ENCODE results near the gene GOT1. TPM values are rescaled to one million over a fixed set of nuclear protein-coding genes. Genes with fewer than 3 reads are reported as not detected.

The GOT1 gene
- total RNA-seq, 2 experiments from 2014 or later = 3.5 to 5.7 TPM

DNA sequence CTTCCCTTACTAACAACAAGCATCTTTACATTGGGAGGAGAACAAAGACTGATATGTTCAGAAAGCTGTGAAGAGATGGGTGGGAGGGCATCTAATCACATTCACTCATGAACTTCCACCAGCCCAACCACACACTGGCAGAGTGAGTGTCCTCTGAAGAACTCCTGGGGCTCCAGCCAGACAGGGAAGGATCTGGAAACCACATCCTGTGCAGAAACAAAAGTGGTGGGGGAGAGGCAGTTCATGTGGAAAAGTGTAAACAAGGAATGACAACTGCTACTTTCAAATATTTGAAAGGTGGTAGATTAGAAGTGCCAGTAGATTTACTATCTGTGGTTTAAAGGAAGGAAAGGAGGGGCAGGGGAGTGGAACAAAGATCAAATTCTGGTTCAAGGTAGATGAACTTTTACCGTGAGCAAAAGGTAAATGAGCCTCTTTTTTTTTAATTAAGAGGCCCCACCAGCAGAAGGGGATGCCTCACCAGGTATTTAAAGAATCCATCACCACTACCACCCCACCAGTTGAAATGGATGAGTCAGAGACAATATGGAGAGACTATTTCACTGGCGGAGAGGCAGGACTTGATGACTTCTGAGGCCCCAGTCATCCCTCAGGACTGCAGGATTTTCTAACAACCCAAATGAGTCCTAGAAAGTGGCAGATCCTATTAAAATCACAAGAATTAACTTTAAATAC lies 34.5 kb downstream of the GOT1 start:
- Mint-ChIP-seq H3K4me1 (ENCODE audit: low read depth) (peaks cover 6% of the 10 kb centered on the region), H3K27ac (no peak overlapping the region), H3K4me3 (no peak overlapping the region), H3K9me3 (no peaks in the 10 kb centered on the region), H3K36me3 (ENCODE audit: low read depth) (peaks cover 42% of the 10 kb centered on the region), H3K27me3 (no peaks in the 10 kb centered on the region)
- POLR2A ChIA-PET = no interaction called here
- Histone ChIP-seq H3K36me3 (ENCODE audit: insufficient read depth, low read length) (peaks cover 23% of the 10 kb centered on the region), H3K27ac (ENCODE audit: low read depth in 1 of 2, low read length in 2 of 2) (no peak overlapping the region), H3K4me1 (ENCODE audit: insufficient read depth, low read length) (peaks cover 4% of the 10 kb centered on the region), H3K27me3 (ENCODE audit: control insufficient read depth in 1 of 2, insufficient read depth in 2 of 2, low read length in 2 of 2) (no peaks in the 10 kb centered on the region), H3K4me3 (ENCODE audit: low read length) (no peak overlapping the region), H3K9me3 (ENCODE audit: control insufficient read depth in 1 of 2, insufficient read depth in 1 of 2, low read length in 2 of 2) (no peaks in the 10 kb centered on the region)
- DNase-seq = no peak
- intact Hi-C loops (cut with DNase I, micrococcal nuclease) = loop anchor here in 1 of 2 experiments (10.0 kb wide), 1 partner anchor 931 kb away; no protein-coding TSS in a partner anchor
- no peak for ATAC-seq (ENCODE audit: poor library complexity)
- CTCF ChIA-PET = interaction anchor here (0.9 kb wide), 1 partner anchor 40 kb away, joined by 3 read pairs; no protein-coding TSS in a partner anchor
- TF ChIP-seq, protein P1, sequence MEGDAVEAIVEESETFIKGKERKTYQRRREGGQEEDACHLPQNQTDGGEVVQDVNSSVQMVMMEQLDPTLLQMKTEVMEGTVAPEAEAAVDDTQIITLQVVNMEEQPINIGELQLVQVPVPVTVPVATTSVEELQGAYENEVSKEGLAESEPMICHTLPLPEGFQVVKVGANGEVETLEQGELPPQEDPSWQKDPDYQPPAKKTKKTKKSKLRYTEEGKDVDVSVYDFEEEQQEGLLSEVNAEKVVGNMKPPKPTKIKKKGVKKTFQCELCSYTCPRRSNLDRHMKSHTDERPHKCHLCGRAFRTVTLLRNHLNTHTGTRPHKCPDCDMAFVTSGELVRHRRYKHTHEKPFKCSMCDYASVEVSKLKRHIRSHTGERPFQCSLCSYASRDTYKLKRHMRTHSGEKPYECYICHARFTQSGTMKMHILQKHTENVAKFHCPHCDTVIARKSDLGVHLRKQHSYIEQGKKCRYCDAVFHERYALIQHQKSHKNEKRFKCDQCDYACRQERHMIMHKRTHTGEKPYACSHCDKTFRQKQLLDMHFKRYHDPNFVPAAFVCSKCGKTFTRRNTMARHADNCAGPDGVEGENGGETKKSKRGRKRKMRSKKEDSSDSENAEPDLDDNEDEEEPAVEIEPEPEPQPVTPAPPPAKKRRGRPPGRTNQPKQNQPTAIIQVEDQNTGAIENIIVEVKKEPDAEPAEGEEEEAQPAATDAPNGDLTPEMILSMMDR (IDR thresholded peaks at IDR 0.05) = no peak

DNA sequence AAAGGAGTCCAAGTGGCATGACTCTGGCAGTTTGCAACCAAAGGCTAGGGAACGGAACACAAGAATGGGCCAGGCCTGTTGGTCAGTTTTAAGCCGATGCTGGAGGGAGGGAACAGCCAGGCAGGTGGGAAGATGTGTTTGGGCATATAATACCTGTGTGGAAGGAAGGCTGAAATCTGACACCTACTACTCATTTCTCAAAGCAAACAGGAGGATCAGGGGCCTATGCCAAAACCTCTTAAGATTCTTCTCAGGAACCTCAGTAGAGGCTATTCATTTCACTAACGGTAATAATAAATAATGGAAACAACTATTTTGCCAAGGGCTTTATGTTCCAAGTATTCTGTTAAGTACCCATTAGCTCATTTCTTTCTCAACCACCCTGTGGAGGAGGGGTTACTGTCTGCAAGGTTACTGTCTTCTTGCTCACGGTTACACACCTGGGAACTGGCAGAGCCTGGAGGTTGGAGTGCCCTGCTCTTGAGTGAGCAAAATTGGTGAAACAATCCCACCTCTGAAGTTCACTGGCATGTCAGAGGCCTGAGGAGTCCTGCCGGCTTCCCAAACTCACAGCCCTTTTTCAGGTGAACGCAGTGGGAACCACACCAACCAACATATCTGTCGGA lies 35.5 kb downstream of the GOT1 start:
- POLR2A ChIA-PET = no interaction called here
- Mint-ChIP-seq H3K9me3 (no peaks in the 10 kb centered on the region), H3K36me3 (ENCODE audit: low read depth) (peaks cover 35% of the 10 kb centered on the region), H3K4me3 (no peak overlapping the region), H3K4me1 (ENCODE audit: low read depth) (peaks cover 6% of the 10 kb centered on the region), H3K27me3 (no peaks in the 10 kb centered on the region), H3K27ac (no peak overlapping the region)
- H3K36me3 ChIP-seq (ENCODE audit: insufficient read depth, low read length) = peaks cover 20% of the 10 kb centered on the region
- TF ChIP-seq, protein P1 (IDR thresholded peaks at IDR 0.05) = no peak
- no peak overlapping the region for H3K27ac ChIP-seq (ENCODE audit: low read depth in 1 of 2, low read length in 2 of 2)
- no peaks in the 10 kb centered on the region for H3K27me3 ChIP-seq (ENCODE audit: control insufficient read depth in 1 of 2, insufficient read depth in 2 of 2, low read length in 2 of 2)
- no peak overlapping the region for H3K4me3 ChIP-seq (ENCODE audit: low read length)
- H3K9me3 ChIP-seq (ENCODE audit: control insufficient read depth in 1 of 2, insufficient read depth in 1 of 2, low read length in 2 of 2) = no peaks in the 10 kb centered on the region
- DNase-seq (no peak), ATAC-seq (ENCODE audit: poor library complexity) (no peak)
- CTCF ChIA-PET = no interaction called here
- intact Hi-C loops (cut with DNase I, micrococcal nuclease) = loop anchor here in 1 of 2 experiments (10.0 kb wide), 1 partner anchor 930 kb away; no protein-coding TSS in a partner anchor
- H3K4me1 ChIP-seq (ENCODE audit: insufficient read depth, low read length) = peaks cover 4% of the 10 kb centered on the region

GRCh38 chr10:99394256-99394655 lies 36.2 kb downstream of the GOT1 start:
- intact Hi-C loops (cut with DNase I, micrococcal nuclease) = loop anchor here in 1 of 2 experiments (10.0 kb wide), 1 partner anchor 929 kb away; no protein-coding TSS in a partner anchor
- H3K27ac Mint-ChIP-seq = no peak overlapping the region
- CTCF ChIA-PET = no interaction called here

More at GRCh38 chr10:99394256-99394655, 36.2 kb downstream of the GOT1 start:
- Mint-ChIP-seq H3K27me3 (no peaks in the 10 kb centered on the region), H3K4me3 (no peak overlapping the region), H3K9me3 (no peaks in the 10 kb centered on the region), H3K36me3 (ENCODE audit: low read depth) (peaks cover 29% of the 10 kb centered on the region), H3K4me1 (ENCODE audit: low read depth) (peaks cover 6% of the 10 kb centered on the region)
- Histone ChIP-seq H3K4me1 (ENCODE audit: insufficient read depth, low read length) (peaks cover 4% of the 10 kb centered on the region), H3K27ac (ENCODE audit: low read depth in 1 of 2, low read length in 2 of 2) (no peak overlapping the region), H3K36me3 (ENCODE audit: insufficient read depth, low read length) (peaks cover 17% of the 10 kb centered on the region), H3K4me3 (ENCODE audit: low read length) (no peak overlapping the region), H3K9me3 (ENCODE audit: control insufficient read depth in 1 of 2, insufficient read depth in 1 of 2, low read length in 2 of 2) (no peaks in the 10 kb centered on the region), H3K27me3 (ENCODE audit: control insufficient read depth in 1 of 2, insufficient read depth in 2 of 2, low read length in 2 of 2) (no peaks in the 10 kb centered on the region)
- DNase-seq (peak in 2 of 14 experiments; percentile 6 to 12), ATAC-seq (ENCODE audit: poor library complexity) (no peak)
- TF ChIP-seq, protein P1 (IDR thresholded peaks at IDR 0.05) = no peak
- POLR2A ChIA-PET = no interaction called here
